HEK293T (cell line): ENCODE measurements around the gene ELMO3.

Experiments used
- CTCF ChIA-PET: fragments of 350-600 bp; formaldehyde crosslinking; extraction: SDS; loops from one replicate; lab custom pipeline; 2021; ENCODE audit warnings: antibody characterized with exemption, inconsistent platforms; lab: Yijun Ruan, JAX
- POLR2A ChIA-PET: fragments of 350-600 bp; formaldehyde crosslinking; extraction: SDS; loops from one replicate; lab custom pipeline; 2020; ENCODE audit warnings: antibody characterized with exemption, inconsistent platforms; lab: Yijun Ruan, JAX
- DNase-seq: peaks from one replicate; pipeline ENCODE4 v3.0.0; 2012; ENCODE audit warnings: mixed read lengths; ENCODE audit errors: extremely low spot score
- ARNT ChIP-seq: fragments of 450-650 bp; IDR thresholded peaks from 2 replicates; pipeline ENCODE4 v1.6.1; 2017; ENCODE audit warnings: mild to moderate bottlenecking
- BHLHE40 ChIP-seq: fragments of 450-650 bp; IDR thresholded peaks from 2 replicates; pipeline ENCODE4 v1.6.1; 2016; ENCODE audit warnings: mild to moderate bottlenecking, moderate library complexity, borderline replicate concordance
- CTBP1 ChIP-seq: fragments of 450-650 bp; IDR thresholded peaks from 2 replicates; pipeline ENCODE4 v1.6.1; 2016; ENCODE audit warnings: borderline replicate concordance
- ELF4 ChIP-seq: fragments of 450-650 bp; IDR thresholded peaks from 2 replicates; pipeline ENCODE4 v1.6.1; 2017; ENCODE audit warnings: antibody characterized with exemption
- FOXA1 ChIP-seq: fragments of 450-650 bp; IDR thresholded peaks from 2 replicates; pipeline ENCODE4 v1.6.1; 2016; ENCODE audit warnings: mild to moderate bottlenecking
- FOXK2 ChIP-seq: fragments of 450-650 bp; IDR thresholded peaks from 2 replicates; pipeline ENCODE4 v1.6.1; 2016; ENCODE audit warnings: mild to moderate bottlenecking
- FOXM1 ChIP-seq: fragments of 450-650 bp; IDR thresholded peaks from 2 replicates; pipeline ENCODE4 v1.6.1; 2017; ENCODE audit warnings: mild to moderate bottlenecking, borderline replicate concordance
- HDGF ChIP-seq: fragments of 450-650 bp; IDR thresholded peaks from 2 replicates; pipeline ENCODE4 v1.6.1; 2017; ENCODE audit warnings: antibody characterized with exemption, borderline replicate concordance
- L3MBTL2 ChIP-seq: fragments of 450-650 bp; conservative IDR thresholded peaks from 2 replicates; pipeline ENCODE4 v1.6.1; 2016; ENCODE audit warnings: mild to moderate bottlenecking
- LEF1 ChIP-seq: fragments of 450-650 bp; IDR thresholded peaks from 2 replicates; pipeline ENCODE4 v1.6.1; 2017; ENCODE audit warnings: mild to moderate bottlenecking, borderline replicate concordance
- NFRKB ChIP-seq: fragments of 450-650 bp; IDR thresholded peaks from 2 replicates; pipeline ENCODE4 v1.6.1; 2016; ENCODE audit warnings: mild to moderate bottlenecking, moderate library complexity
- SP1 ChIP-seq: fragments of 450-650 bp; IDR thresholded peaks from 2 replicates; pipeline ENCODE4 v1.6.1; 2017
- SUZ12 ChIP-seq: fragments of 450-650 bp; IDR thresholded peaks from 2 replicates; pipeline ENCODE4 v1.6.1; 2016; ENCODE audit warnings: mild to moderate bottlenecking
- TARDBP ChIP-seq: fragments of 450-650 bp; IDR thresholded peaks from 2 replicates; pipeline ENCODE4 v1.6.1; 2016
- ZNF384 ChIP-seq: fragments of 450-650 bp; IDR thresholded peaks from 2 replicates; pipeline ENCODE4 v1.6.1; 2016
- TF ChIP-seq, protein P1 (sequence below): fragments of 450-650 bp; IDR thresholded peaks from 2 replicates; pipeline ENCODE4 v1.6.1; 2016

The ELMO3 gene

DNA sequence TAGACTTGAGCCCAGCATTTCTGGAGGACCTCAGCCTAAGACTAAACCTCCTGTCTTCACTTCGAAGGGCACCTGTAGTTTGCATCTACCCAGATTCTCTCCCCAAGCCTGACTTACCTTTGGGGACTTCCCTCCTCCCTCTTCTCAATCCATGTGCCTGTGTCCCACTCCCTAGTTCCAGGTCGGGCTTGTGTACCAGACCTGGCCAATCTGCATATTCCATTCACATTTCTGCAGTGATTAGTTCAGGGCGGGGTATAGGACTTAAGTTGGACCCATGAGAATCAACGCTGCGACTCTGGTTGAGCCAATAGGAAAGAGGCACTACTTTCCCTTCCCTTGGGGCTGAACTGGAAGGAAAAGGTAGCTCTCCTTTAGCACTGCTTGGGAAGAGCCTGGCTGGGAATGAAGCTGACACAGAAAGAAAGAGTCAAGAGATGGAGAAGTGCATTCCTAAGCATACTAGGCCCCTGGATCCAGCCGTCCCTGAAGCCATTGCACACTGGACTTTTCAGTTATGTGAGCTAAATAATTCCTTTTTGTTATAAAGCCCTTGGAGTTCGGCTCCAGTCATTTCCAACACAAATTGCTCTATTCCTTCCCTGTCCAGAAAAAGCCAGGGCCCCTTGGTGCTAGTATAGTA is 41.7 kb upstream of the ELMO3 start:
- ChIA-PET POLR2A (interaction anchor here (0.7 to 1.4 kb wide), 2 partner anchors 13 to 28 kb away, joined by 3 read pairs; partner anchors contain the start of gene NOL3), CTCF (interaction anchor here (0.8 to 1.8 kb wide), 4 partner anchors 12 to 197 kb away, joined by 3 to 5 read pairs (median 5); partner anchors contain the start of gene NOL3)
- no peak for DNase-seq
- TF ChIP-seq SP1 (no peak), ZNF384 (no peak), L3MBTL2 (no peak), HDGF (no peak), TARDBP (no peak), FOXA1 (no peak), BHLHE40 (no peak), CTBP1 (no peak), LEF1 (no peak), FOXM1 (no peak)
- TF ChIP-seq, protein P1, sequence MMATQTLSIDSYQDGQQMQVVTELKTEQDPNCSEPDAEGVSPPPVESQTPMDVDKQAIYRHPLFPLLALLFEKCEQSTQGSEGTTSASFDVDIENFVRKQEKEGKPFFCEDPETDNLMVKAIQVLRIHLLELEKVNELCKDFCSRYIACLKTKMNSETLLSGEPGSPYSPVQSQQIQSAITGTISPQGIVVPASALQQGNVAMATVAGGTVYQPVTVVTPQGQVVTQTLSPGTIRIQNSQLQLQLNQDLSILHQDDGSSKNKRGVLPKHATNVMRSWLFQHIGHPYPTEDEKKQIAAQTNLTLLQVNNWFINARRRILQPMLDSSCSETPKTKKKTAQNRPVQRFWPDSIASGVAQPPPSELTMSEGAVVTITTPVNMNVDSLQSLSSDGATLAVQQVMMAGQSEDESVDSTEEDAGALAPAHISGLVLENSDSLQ, result no peak

DNA sequence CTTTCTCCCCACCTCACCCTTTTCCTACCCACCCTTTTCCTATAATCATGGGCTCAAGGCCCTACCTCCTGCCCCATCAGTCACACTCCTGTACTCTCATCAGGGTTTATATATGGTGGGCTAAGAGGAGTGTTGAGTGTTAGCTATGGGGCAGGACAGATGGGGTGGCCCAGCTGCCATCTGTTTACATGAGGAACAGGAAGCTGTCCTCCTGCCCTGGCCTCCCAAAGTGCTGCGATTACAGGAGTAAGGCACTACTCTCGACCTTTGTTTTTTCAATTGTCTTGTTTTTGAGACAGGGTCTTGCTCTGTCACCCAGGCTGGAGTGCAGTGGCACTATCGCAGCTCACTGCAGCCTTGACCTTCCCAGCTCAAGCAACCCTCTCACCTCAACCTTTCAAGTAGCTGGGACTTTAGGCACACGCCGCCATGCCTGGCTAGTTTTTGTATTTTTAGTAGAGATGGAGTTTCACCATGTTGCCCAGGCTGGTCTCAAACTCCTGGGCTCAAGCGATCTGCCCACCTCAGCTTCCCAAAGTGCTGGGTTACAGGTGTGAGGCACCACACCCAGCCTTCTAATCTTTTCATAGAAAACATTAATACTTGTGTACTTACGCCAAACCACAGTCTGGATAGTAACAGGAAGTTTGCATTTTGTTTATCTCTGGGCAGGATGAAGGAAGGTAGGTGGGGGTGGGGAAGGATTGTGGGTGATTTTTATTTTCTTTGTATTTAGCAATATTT is 40.9 kb upstream of the ELMO3 start:
- DNase-seq, result no peak
- POLR2A ChIA-PET, result interaction anchor here (0.6 to 1.6 kb wide), 5 partner anchors 13 to 145 kb away, joined by 3 to 4 read pairs (median 3); partner anchors contain the start of gene NOL3
- CTCF ChIA-PET, result interaction anchor here (0.7 to 3.1 kb wide), 7 partner anchors 11 to 140 kb away, joined by 3 to 19 read pairs (median 5); partner anchors contain the start of gene NOL3
- no peak for TF ChIP-seq ARNT
- no peak for TF ChIP-seq SUZ12
- TF ChIP-seq ELF4, result no peak
- TF ChIP-seq FOXA1, result no peak
- no peak for TF ChIP-seq FOXM1
- TF ChIP-seq L3MBTL2, result no peak
- TF ChIP-seq NFRKB, result no peak
- no peak for TF ChIP-seq ZNF384
- no peak for TF ChIP-seq LEF1
- no peak for TF ChIP-seq SP1
- TF ChIP-seq, protein P1, result no peak
- TF ChIP-seq TARDBP, result no peak
- TF ChIP-seq CTBP1, result no peak
- TF ChIP-seq BHLHE40, result no peak
- no peak for TF ChIP-seq HDGF
- no peak for TF ChIP-seq FOXK2

DNA sequence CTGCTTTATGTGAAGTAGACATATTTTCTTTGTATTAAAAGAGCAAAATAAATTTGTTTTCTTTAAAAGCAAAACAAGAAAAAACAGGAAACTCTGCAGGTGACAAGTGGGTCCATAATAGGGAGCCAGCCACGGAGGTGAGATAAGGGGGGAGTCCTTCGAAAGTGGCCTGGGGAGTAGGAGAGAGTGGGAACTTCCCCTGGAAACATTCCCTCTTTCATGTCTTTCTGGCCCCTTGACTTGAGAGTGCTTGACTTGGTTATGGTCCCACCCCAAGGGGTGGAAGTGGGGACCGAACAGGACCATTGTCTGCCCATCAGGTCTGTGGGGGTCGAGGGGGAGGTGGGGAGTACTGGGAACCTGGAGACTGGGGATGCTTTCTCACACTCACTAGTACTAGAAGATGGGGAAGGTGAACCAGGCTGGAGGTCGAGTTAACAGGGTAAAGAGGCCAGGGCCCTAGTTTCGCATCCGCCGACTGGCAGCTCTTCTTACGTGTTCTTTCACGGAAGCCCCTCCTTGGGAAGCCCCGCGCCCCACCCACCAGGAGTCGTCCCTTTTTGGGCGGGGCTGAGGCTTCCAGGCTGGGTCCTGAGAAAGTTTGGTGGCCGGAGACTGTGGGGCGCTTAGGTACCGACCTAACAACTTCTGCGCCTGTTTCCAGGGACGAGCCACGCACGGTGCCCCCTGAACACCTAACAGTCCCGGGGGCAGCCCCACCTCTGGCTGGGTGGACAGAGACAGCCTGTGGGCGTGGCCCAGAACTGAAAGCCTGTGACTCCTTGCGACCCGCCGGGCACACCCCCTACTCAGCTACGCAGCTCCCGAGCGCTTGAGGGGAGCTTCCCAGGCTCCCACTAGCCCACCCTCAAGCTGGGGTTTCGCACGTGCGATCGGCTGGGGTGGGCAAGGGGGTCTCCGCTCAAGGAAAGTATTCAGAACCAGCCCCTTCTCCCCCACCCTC is 40.0 kb upstream of the ELMO3 start:
- POLR2A ChIA-PET, result interaction anchor here (0.6 to 1.9 kb wide), 6 partner anchors 16 to 146 kb away, joined by 3 to 6 read pairs (median 3); no protein-coding TSS in a partner anchor
- CTCF ChIA-PET, result interaction anchor here (0.7 to 3.1 kb wide), 4 partner anchors 11 to 264 kb away, joined by 3 to 19 read pairs (median 6); partner anchors contain the start of gene NOL3
- DNase-seq, result no peak
- no peak for TF ChIP-seq SUZ12
- TF ChIP-seq TARDBP, result no peak
- TF ChIP-seq FOXA1, result no peak
- no peak for TF ChIP-seq BHLHE40
- no peak for TF ChIP-seq HDGF
- no peak for TF ChIP-seq SP1
- peak; percentile 15 for TF ChIP-seq L3MBTL2
- TF ChIP-seq NFRKB, result no peak
- no peak for TF ChIP-seq CTBP1

DNA sequence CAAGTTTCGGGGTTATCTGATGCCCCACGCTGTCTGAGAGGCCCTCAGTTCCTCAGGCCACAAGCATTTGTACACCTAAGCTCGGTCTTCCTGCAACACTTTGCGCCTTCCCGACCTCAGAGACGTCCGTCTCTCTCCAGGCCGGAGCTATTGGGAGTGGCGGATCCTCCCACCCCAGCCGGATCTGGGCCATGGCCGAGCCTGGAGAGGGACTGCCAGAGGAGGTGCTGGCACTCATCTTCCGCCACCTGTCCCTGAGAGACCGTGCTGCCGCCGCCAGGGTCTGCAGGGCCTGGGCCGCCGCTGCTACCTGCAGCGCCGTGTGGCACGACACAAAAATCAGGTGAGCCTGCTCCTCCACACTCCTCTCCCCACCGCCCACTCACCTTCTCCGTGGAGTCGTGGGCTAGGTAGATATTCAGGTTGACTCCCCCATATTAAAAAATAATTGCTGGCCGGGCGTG is 37.3 kb upstream of the ELMO3 start:
- no peak for TF ChIP-seq TARDBP
- TF ChIP-seq, protein P1, result no peak
- no peak for TF ChIP-seq SP1
- TF ChIP-seq LEF1, result no peak
- TF ChIP-seq ARNT, result no peak
- TF ChIP-seq HDGF, result no peak
- no peak for TF ChIP-seq FOXM1
- TF ChIP-seq SUZ12, result no peak
- no peak for TF ChIP-seq NFRKB
- no peak for TF ChIP-seq ZNF384
- no peak for TF ChIP-seq L3MBTL2
- no peak for TF ChIP-seq BHLHE40
- TF ChIP-seq ELF4, result no peak
- ChIA-PET POLR2A (interaction anchor here (0.9 kb wide), 1 partner anchor 9 kb away, joined by 6 read pairs; the partner anchor contains the start of gene NOL3), CTCF (interaction anchor here (3.1 kb wide), 1 partner anchor 8 kb away, joined by 19 read pairs; the partner anchor contains the start of gene NOL3)
- no peak for DNase-seq
